Activated T-helper 9 cell treated with anti-CD3 and anti-CD28 coated beads, Interleukin-2, amount 50 U/mL, for 16 hours (primary cell): ENCODE data around the gene YBX1.

Source experiments
- DNase-seq: peaks from one replicate; pipeline ENCODE4 v3.0.0-alpha.2; 2020; ENCODE audit warnings: low read depth

The YBX1 gene

DNA sequence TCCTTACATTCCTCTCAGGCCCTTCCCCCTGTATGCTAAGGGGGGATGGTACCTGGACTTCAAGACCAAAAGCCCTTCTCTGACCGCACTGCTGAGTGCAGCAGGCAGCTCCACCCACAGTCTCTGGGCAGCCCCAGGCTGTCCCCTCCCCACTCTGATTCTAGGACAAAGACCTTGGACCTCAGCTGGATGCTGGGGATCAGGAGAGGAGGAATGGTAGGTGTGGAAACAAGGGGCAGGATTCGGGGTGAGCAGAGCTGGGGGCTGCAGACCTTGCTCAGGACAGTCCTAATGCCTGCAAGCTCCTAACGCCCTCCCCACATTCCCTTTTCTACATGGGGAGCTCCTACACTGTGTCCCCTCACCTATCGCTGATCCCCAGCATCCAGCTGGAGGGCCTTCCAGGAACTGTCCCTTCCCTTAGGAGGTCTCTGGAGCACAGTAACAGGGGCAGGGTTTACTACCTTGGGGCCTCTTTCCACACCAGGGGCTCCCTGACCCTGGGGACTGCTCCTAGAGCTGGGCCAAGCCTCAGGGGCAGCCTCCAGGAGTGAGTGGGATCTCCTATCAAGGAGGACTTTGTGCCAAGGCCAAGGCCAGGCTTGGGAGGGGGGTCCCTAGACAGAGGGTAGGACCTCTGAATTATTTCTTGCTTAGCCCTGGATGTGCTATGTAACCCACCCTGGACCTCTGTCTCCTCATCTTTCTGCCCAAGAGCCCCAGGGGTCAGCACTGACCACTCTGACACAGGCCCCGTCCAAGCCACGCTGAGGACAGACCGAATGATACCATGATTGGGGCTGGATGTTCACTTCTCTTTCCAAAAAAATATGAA is 52.2 kb downstream of the YBX1 start:
- no peak for DNase-seq

DNA sequence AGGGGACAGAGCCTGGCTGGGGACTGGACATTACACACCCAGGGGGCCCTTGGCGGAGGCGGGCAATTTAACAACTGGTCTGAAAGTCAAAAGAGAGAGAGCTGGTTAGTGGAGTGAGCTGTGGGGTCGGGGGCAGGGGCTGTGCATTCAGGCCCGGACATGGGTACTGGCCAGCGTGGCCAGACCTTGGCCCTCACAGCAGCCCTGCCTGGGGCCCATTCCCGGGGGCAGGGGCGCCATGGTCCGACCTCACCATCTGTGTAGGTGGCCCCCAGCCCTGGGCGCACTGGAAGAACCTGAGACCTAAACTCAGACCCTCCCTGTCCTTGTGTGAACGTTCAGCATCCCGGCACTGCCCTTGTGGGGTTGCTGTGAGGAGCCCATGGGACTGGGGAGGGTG is 52.8 kb downstream of the YBX1 start:
- DNase-seq, result no peak

DNA sequence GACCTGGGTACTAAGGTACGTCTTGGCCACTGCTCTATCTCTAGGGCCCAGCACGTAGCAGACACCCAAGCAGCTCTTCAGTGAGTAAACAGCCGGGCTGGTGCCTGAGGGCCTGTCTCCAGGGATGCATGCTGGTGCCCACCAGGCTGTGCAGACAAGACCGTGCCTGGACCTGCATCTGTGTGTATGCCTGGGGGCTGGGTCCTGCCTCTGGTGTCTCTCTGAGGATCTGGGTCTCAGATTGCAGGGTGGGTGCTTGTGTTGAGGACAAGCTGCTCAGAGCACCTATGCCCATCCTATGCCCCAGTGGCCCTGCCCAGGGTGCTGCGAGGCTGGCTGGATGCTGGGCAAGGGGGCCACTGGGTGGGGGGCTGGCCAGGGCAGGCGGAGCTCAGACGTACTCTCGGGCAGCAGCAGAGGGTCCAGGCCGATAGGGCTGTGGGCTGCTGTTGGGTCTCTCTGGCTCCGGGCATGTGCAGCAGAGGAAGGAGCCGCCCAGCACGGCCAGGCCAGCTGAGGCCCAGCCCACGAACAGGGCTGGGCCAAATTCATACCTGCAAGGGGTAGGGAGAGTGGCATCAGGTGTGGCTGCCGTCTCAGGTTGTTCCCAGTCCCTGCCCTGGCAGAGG is 53.4 kb downstream of the YBX1 start:
- DNase-seq, result no peak

DNA sequence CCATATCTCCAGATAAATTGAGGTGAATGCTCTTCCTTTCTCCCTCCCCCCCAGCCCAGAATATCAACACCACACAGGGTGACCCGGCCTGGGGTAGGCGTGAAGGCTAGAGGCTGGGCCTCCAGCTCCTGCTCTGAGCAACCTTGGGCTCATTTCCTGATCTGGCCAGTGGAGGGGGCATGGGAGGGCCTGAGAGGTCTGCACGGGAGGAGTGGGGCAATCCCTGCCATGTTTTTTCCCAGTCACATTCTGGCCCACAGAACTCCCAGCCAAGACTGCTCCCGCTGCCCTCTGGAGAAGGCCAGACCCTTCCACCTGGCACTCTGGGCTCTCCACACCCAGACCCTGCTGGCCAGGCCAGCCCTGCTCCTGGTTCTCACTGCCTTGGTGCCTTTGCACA is 53.9 kb downstream of the YBX1 start:
- DNase-seq, result no peak

DNA sequence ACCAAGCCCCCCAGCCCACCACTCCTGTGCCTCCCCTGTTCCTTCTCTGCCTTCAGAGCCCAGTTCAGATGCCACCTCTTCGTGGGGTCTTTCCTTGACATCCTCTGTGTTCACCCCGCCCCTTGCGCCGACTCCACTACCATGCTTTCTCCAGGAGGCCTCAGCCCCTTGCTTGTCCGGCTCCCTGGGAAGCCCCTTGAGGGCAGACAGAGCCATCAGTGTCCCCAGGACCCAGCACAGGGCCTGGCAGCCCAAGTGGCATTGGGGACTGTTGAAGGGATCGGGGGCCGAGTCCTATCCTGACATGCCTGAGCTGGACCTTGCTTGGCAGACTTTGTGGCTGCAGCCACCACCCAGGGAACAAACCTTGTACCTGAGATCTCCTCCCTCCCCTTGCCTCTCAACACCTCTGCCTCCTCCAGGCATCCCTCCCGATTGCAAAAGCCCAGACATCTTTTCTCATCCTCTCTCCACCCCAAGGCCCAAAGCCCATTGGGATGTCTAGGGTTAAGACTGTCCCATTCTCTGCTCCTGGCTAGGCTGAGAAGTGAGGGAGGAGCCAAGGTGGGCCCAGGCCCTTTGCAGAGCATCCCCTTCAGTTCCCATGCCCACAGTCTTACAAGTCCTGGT is 54.5 kb downstream of the YBX1 start:
- DNase-seq, result no peak

DNA sequence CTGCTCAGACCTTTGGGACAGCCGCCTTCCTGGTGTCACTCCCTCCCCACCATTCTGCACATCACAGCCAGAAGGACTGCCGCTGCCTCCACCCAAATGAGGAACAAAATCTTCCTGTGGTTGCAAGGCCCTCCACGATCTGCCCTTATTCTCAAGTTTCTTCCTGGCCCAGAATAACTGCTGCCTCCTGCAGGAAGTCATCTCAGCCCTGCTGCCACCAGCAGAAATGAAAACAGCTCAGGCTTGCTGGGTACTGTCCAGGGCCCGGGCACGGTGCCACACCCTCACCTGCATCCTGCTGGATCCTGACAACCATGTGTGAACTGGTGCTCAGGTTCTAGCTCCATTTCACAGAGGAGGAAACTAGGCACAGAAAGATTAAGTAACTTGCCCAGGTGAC is 55.0 kb downstream of the YBX1 start:
- no peak for DNase-seq

DNA sequence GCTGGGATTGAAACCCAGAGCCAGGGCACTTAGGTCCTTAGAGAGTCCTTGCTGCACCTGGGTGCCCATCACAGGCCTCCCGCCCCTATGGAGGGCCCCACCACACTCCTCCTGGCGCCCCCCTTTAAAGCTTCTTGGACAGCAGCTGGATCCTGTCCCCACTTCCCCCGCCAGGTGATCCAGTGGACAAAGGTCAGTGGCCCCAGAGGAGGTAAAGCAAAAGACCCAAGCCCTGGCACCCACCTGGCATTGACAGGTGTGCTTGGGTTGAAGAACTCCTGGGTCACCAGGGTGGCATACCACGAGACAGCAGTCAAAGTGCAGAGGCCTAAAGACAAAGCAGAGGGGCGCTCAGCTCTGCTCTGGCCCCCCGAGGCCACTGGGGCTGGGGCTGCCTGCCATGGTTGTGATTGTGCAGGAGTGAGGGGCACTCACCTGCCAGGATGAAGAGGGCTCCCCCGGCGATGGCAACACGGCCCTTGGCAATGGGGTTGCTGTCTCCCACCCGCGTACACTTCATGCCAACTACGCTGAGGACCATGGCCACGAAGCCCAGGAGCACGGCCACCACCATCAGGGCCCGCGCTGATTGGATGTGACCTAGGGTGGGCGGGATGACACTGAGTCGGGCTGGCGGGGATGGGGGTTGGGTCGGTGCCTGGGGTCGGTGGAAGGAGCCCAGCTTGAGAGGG is 55.9 kb downstream of the YBX1 start:
- DNase-seq, result no peak

DNA sequence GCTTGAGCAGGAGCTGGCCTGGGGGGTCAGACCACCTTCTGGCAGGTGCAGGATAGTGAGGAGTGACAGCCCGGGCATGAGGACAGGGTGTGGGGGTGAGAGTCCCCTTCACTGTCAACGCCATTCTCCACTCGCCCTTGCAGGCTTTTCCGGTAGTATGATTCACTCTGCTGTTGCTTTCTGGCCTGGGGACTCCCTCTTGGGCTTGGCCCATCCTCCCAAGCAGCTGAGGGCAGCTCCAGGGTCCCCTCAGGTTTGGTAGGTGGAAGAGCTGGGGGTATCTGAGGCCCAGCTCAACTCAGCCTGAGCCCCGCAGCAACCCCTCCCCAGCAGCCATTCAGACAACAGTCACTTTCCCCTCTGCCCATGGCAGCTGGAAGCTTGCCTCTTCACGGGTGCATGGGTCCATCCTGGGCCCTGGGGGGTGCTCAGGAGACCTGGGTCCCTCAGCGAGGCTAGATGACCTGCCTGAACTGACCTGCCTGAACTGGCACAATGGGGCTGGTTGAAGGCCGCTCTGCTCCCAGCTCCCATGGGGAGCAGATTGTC is 56.5 kb downstream of the YBX1 start:
- DNase-seq, result no peak

DNA sequence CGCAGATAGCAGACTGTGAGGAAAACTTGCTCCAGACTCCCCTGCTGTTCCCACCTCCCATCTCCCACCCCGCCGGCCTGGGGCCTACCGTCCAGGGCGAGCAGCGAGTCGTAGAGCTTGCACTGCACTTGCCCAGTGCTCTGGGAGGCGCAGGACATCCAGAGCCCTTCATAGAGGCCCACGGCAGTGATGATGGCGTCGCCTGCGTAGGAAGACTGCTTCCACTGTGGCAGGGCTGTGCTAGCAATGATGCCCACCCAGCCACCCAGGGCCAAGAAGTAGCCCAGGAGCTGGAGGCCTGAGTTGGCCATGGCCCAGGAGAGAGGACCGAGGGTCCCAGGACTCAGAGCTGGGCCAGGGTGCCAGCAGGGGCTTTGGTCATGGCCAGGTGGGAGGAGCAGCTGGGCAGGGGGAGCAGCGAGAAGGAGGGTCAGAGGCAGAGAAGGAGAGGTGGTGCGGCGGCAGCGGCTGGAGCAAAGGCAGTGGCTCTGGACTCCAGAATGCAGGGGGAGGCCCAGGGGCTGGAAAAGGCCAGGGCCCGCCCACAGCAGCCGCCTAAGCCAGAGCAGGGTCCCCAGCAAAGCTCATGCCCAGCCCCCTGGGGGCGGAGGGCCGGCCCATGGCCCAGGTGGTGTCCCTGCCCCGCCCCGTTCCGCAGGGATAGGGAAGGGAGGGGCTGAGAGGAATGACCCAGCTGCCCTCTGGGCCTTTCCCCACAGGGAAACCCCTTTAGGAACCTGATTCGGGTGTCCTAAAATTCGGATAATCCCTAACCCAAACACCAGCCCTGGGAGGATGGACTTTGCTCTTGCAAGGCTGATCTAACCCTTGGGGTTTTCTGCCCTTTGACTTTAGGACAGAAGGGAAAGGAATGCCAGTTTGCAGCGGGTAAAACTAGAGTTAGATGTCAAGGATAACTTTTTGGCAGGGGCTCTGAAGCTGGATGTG is 57.8 kb downstream of the YBX1 start, which contains the start of gene CLDN19:
Gene CLDN19 (minus strand): TSS at position 484 of the 948 bp plus-strand sequence. CDS start 173 bp downstream, at position 311.
- DNase-seq, result no peak

DNA sequence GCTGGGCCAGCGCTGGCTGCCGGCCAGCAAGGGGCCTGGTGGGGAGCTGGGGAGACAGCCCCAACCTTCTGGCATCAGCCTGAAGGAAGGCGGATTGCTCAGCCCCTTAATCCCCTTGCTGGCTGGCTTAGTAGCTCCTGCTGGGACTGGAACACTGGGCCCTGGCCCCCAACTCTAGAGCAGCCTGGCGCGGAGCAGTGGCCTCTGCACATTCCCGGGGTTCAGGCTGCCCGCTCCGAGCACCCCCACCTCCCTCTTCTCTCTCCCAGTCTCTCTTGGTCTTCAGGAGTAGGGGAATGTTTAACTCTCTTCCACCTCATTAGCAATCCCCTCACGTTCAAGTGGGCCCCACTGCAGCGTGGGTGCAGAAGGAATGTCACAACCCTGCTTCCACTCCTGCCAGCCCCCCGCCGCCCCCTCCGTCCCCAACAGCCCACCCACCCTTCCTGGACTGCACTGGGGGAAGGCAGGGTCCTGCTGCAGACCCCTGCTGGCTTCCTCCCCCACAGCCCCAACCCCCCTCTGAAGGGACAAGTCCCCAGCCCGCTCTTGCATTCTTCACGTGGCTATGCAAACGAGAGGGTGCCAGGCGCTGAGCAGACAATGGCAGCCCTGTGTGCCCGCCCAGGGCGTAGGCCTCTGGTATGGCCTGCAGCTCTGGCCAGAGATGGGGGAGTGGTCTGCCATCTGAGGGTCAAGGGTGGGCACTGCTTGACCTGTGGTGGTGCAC is 58.8 kb downstream of the YBX1 start:
- DNase-seq, result no peak

DNA sequence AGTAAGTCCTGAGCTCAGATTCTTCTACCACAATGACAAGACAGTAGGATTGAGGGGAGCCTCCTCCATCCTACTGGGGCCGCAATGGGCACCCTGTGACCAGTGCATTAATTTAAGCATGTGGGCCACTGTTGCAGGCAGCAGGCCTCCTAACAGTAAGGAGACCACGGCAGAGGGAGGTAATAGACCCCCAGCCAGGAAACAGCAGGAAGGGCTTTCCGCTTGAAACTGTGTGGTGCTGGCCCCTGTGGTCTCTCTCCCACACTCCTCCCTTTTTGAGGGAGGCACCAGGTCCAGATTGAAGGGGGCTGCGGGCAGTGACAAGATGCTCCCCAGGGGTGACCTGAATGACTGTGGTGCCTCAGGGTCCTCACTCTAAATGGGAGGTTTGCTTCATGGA is 59.5 kb downstream of the YBX1 start:
- no peak for DNase-seq

DNA sequence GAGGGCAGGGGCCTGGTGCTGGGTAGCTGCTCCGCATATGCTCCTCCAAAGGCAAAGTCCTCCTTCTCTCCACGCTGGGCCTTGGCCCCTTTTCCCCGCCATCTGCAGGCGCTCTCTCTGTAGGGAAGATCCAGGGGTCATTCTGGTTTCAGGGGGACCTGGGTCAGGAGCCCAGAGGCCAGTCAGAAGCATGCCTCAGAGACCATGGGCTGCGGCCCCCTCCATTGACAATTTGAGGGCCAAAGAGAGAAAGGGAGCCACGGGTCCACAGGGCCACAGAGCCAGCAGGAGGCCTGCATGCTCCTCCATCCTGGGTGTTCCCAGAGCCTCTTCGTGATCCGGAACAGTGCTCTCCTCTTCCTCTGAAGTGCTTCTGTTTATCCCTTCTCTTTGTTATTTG is 59.9 kb downstream of the YBX1 start:
- DNase-seq, result no peak

DNA sequence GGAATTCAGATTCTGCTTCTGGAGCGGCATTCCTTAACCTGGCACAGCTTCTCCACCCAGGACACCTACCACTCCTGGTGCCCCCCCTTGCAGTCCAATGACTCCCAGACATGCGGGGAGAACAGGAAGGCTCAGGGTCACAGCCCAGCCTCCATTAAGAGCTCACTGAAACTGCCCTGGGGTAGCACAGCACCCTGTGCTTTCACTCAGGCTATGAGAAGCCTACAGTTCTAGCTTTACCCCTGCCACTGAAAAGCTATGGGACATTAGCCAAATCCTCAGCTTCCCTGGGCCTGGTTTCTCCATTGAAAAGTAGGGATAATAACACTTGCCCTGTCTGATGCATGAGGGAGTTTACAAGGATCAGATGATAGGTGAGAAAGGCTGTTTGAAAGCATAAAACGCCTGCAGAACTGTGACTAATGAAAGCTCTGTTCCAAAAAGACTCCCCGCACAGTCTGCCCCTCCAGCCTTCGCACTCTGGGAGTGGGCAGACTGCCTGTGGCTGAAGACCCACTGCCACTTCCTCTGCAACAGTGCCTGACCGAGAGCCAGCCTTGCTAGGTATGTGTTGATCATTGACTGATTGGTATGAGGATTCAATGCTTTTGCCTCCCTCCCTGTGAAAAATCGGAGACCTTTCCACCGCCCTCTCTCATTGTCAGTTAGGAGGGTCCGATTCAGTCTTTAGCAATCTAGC is 60.5 kb downstream of the YBX1 start:
- no peak for DNase-seq

DNA sequence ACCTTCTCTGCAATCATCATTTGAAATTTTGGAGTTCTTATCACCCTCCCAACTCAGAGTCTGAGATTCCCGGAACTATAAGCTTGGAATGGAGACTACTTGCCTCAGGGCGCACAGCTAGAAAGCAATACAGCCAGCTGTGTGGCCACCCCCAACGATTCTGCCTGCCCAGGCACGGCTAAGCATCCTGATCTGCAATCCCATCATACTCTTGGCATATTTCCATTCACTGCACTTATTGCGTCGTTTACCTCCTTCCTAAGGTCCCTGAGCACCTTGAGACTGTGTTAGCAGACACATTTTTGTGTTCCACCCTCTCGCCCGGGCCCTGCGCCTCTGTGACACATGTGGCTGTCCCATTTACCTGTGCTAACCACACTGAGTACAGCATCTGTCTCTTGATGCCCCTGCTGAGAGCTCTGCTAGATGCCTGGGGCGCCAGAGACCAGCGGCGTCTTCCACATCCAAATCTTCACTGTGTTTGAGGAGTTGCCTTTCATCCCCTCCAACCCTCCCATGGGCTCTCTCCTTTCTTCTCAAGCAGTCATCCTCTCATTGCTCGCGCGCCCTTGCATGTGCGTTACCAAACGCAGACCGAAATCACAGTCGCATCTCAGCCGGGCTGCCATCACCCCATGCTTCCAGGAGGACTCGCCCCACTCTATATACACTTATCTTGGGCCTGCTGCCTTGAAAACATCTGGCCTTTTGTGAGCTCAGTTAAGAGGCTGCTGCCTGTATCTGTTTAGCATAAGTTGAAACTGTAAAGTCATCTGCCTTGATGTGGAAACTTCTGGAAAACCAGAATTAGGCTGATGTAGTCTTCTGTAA is 61.3 kb downstream of the YBX1 start:
- DNase-seq, result no peak

DNA sequence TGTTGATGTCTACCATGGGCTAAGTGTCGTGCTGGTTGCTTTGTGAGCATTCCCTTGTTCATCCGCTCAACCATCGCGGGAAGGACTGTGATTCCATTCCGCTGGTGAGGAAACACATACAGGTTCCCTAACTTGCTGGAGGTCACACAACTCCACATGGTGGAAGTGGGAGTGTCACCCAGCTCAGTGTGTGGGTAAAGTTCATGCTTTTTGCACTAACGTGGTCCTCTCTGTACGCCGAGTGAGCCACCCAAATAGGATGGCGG is 61.9 kb downstream of the YBX1 start:
- DNase-seq, result no peak

DNA sequence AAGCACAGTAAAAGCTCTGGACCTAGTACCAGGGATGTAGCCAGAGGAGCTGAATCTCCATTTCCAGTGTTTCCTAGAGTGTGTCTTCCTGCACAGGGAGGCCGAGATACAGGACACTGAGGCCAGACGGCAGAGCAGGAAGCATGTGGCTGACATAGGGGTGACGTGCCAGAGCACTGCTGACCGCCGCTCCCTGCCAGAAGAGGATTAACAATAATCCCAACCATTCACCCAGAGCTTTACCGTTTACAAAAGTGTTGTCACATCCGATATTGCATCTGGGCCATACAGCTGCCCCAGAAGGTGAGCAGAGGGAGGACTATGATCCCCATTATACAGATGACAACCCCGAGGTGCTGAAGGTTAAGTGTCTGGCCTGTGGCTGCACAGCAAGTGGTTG is 63.6 kb downstream of the YBX1 start:
- DNase-seq, result no peak

DNA sequence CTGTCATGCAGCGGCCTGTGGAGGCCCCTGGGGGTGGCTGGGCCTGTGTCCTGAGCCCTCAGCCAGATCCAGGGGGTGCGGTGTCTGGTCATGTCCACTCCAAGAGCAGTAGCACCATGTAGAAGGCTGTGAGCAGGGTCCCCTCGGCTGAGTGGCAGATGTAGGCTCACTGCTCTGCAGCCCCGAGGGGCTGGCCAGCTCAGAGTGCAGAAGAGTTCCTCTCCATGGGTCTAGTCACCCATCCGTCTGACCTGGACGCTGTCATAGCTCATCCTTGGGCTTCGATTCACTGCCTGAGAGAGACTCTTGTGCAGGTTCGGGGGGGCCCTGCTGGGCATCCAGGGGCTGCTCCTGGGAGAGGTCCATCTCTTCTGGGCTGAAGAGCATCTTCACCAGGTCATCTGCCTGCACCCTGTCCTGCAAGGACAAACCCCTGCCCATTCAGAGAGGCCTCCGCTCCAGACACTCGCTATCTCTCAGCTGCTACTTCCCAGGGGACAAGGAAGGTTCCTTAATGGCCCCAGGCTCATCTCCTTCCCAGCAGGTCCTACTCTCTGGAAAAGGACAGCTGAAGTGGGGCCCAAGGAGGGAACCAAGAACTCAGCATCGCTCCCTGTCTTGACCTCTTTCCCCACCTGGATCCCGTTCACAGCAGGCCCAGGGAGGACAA is 64.4 kb downstream of the YBX1 start:
- DNase-seq, result no peak

DNA sequence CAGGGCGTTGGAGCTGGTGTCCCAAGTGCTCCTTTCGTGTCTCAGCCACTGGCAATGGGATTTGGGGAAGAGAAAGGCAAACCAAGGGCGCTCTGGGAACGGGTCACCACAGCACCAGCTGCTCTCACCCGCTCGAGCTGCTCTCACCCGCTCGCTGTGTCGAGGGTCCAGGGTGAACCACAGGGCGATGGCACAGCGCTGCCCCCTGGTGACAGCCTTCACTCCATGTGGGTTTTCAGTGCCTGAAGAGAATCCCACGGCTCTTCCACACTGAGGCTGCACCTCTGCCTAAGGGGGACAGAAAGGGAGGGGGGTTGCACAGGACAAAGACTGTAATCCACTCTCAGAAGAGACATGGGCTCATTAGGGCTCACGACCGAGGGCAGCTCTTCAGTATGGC is 64.9 kb downstream of the YBX1 start:
- peak; percentile 17 for DNase-seq

DNA sequence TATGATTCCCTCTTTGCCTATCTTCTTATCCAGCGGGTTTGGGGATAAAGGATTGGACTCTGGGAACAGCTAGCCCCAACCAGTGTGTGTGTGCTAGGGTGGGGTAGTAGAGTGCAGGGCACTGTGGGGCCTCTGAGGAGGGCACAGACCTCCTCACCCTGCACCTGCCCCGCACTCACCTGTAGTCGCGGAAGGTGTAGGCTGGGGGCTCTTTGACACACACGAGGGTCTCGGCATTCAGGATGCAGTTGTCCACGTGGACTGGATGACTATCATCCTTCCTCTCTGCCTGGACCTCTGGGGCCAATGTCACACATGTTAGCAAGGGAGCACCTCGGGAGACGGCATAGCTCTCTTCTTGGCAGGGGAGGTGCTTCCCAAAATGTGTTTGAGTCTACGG is 65.8 kb downstream of the YBX1 start:
- no peak for DNase-seq
